ENCODE measurements around the gene CYTH4.

The CYTH4 gene

DNA sequence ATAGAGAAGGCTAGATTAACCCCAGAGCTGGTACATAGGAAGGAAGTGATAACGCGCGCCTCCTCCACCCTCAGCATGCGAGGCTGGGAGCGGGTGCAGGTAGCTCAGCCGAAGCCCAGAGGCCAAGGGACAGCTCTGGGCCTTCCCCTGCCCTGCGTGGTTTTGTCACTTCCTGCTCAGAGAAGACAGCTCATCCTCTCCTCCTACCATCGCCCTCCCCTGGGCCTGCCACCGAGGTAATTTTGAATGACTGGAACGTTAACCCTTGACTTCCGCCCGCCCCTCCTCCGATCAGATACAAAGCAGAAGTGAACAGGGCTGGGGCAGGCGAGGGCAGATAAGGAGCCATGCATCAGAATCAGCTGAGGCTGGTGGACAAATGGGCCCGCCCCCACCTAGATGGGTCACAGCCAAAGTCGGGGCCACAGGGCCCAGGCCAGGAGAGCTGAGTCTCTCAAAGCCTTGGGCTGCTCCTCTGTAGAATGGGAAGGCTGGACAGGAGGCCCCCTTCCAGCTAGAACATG is 39.9 kb upstream of the CYTH4 start:
- H3K4me3 ChIP-seq (ENCODE audit: low read length): no peak overlapping the region
- H3K79me2 ChIP-seq (ENCODE audit: control insufficient read depth, insufficient read depth, low read length): no peaks in the 10 kb centered on the region
- H4K8ac ChIP-seq (ENCODE audit: low read depth, low read length): no peak overlapping the region
- no peak overlapping the region for H4K5ac ChIP-seq (ENCODE audit: low read length)
- H3K4me1 ChIP-seq (ENCODE audit: control insufficient read depth, low read depth, low read length): peaks cover 3% of the 10 kb centered on the region
- H2AK5ac ChIP-seq (ENCODE audit: low read length): no peak overlapping the region
- no peak overlapping the region for H3K4me2 ChIP-seq (ENCODE audit: low read length)
- no CpG with 5 or more reads among the region's 16 CpGs for WGBS (ENCODE audit: extremely low coverage, insufficient coverage, low lambda C conversion rate)
- no peak overlapping the region for H2BK5ac ChIP-seq (ENCODE audit: low read length)
- peak; percentile 71 for DNase-seq
- H3K27ac ChIP-seq (ENCODE audit: low read depth, low read length): no peak overlapping the region
- no peak overlapping the region for H3K18ac ChIP-seq (ENCODE audit: low read length)
- no peaks in the 10 kb centered on the region for H3K36me3 ChIP-seq (ENCODE audit: control insufficient read depth, insufficient read depth, low read length)
- no peaks in the 10 kb centered on the region for H3K27me3 ChIP-seq (ENCODE audit: insufficient read depth, low read length, poor library complexity)
- H2BK120ac ChIP-seq (ENCODE audit: low read depth, low read length): no peak overlapping the region
- H2BK15ac ChIP-seq (replicated peaks; ENCODE audit: low read depth): no peak overlapping the region
- no peak overlapping the region for H3K23ac ChIP-seq (ENCODE audit: low read length)
- peak overlapping the region; percentile 14 for H3K9ac ChIP-seq (ENCODE audit: low read length)
- H3K56ac ChIP-seq (ENCODE audit: low read length): peak overlapping the region; percentile 39
- H3K4ac ChIP-seq (ENCODE audit: low read depth, low read length): no peak overlapping the region
- H3K79me1 ChIP-seq (ENCODE audit: low read length): no peaks in the 10 kb centered on the region

GRCh38 chr22:37243402-37244113 is 38.8 kb upstream of the CYTH4 start:
- Histone ChIP-seq H3K4ac (ENCODE audit: low read depth, low read length) (no peak overlapping the region), H3K4me3 (ENCODE audit: low read length) (no peak overlapping the region), H2BK120ac (ENCODE audit: low read depth, low read length) (no peak overlapping the region), H4K5ac (ENCODE audit: low read length) (no peak overlapping the region), H4K8ac (ENCODE audit: low read depth, low read length) (no peak overlapping the region), H3K36me3 (ENCODE audit: control insufficient read depth, insufficient read depth, low read length) (no peaks in the 10 kb centered on the region), H2AK5ac (ENCODE audit: low read length) (no peak overlapping the region), H3K4me1 (ENCODE audit: control insufficient read depth, low read depth, low read length) (peaks cover 3% of the 10 kb centered on the region), H3K56ac (ENCODE audit: low read length) (peak overlapping the region; percentile 84), H3K79me2 (ENCODE audit: control insufficient read depth, insufficient read depth, low read length) (no peaks in the 10 kb centered on the region), H3K27me3 (ENCODE audit: insufficient read depth, low read length, poor library complexity) (no peaks in the 10 kb centered on the region), H3K79me1 (ENCODE audit: low read length) (no peaks in the 10 kb centered on the region), H2BK5ac (ENCODE audit: low read length) (no peak overlapping the region), H2BK15ac (replicated peaks; ENCODE audit: low read depth) (no peak overlapping the region), H3K9ac (ENCODE audit: low read length) (peak overlapping the region; percentile 59), H3K4me2 (ENCODE audit: low read length) (peak overlapping the region; percentile 18), H3K23ac (ENCODE audit: low read length) (peak overlapping the region; percentile 29), H3K18ac (ENCODE audit: low read length) (no peak overlapping the region), H3K27ac (ENCODE audit: low read depth, low read length) (no peak overlapping the region)
- no CpG with 5 or more reads among the region's 12 CpGs for WGBS (ENCODE audit: extremely low coverage, insufficient coverage, low lambda C conversion rate)
- no peak for DNase-seq

DNA sequence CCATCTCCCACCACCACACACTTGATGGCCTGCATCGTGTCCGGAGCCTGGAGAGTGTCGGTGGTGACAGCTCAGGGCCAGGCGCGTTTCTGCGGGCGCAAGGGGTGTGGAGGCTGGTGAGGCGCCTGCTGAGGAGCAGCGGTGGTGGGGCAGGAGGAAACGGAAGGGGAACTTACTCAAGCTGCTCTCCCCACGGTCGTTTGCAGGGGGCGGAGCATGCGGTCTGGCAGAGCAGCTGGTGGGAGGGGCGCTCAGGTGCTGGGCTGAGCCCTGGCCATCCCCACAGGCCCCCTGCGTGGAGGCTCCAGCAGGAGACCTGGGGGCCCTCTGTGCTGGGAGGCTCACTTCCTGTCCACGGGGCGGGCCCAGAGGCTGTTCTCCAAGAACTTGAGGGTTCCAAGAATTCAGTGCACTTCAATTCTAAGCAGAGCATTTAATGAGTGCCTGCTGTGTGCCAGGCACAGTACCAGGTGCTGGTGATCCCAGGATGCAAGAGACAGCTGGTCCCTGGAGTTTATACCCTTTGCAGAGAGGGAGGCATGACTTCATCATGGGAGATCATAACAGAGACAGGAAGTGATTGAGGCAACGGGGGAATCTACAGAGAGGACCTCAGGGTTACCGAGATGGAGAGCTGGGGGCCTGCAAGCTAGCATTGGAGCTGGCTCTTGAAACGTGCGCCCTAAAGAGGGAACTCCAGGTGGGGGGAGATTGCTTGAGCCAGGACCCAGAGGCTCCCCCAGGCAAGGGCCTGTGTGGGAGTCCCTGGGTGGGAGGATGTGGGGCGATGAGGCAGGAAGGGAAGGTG is 38.0 kb upstream of the CYTH4 start, which contains the start of gene RAC2:
Gene RAC2, minus strand, starts transcription at position 156 of the 808 bp plus-strand sequence. Its CDS starts 121 bp downstream, at position 35.
- Histone ChIP-seq H3K27ac (ENCODE audit: low read depth, low read length) (no peak within 1 kb of the TSS), H3K4me2 (ENCODE audit: low read length) (peak within 1 kb of the TSS; percentile 18), H2BK5ac (ENCODE audit: low read length) (no peak within 1 kb of the TSS), H3K4ac (ENCODE audit: low read depth, low read length) (no peak within 1 kb of the TSS), H3K79me1 (ENCODE audit: low read length) (no peaks in the 10 kb centered on the region), H3K4me1 (ENCODE audit: control insufficient read depth, low read depth, low read length) (peaks cover 3% of the 10 kb centered on the region), H3K23ac (ENCODE audit: low read length) (peak within 1 kb of the TSS; percentile 29), H3K79me2 (ENCODE audit: control insufficient read depth, insufficient read depth, low read length) (no peaks in the 10 kb centered on the region), H2BK120ac (ENCODE audit: low read depth, low read length) (no peak within 1 kb of the TSS), H3K56ac (ENCODE audit: low read length) (peak within 1 kb of the TSS; percentile 84), H4K5ac (ENCODE audit: low read length) (no peak within 1 kb of the TSS), H4K8ac (ENCODE audit: low read depth, low read length) (no peak within 1 kb of the TSS), H3K9ac (ENCODE audit: low read length) (peak within 1 kb of the TSS; percentile 59), H2AK5ac (ENCODE audit: low read length) (no peak within 1 kb of the TSS), H3K36me3 (ENCODE audit: control insufficient read depth, insufficient read depth, low read length) (no peaks in the 10 kb centered on the region), H3K4me3 (ENCODE audit: low read length) (no peak within 1 kb of the TSS), H3K18ac (ENCODE audit: low read length) (no peak within 1 kb of the TSS), H2BK15ac (replicated peaks; ENCODE audit: low read depth) (no peak within 1 kb of the TSS), H3K27me3 (ENCODE audit: insufficient read depth, low read length, poor library complexity) (no peaks in the 10 kb centered on the region)
- peak; percentile 58 for DNase-seq
- no CpG with 5 or more reads among the region's 23 CpGs for WGBS (ENCODE audit: extremely low coverage, insufficient coverage, low lambda C conversion rate)

DNA sequence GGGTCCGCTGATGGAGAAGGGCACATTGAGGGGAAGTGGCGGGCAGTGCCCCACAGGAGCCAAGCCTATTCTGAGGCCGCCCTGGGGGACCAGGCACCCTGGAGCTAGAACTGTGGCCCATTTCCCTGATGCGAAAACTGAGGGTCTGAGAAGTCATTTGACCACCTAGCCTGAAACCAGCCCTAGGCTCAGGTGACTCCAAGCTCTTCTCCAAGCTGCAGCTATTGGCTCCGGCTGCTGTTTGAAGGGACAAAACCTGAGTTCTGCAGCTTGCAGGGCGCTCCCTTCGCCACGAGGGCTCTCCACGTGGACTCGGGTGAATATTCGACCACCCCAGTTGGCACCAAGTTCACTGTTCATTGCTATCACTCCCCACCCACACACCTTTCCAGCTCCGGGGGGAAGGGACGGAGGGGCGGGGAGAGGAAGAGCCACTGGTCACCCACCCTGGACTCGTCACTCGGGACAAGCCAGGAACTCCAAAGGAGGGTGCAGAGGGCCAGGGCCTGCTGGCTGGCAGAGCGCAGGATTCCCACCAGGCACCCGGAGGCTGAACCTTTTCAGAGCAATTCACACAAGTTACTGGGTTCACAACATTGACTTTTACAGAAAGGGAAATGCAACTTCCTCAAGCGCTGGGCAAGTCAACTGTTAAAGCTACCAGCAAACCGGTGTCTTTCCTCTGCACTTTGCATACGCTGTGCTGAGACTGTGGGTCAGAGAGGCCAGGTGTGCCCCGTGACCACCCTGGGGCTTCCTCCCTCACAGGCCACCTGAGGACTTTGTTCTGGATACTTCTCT is 37.2 kb upstream of the CYTH4 start:
- Histone ChIP-seq H3K27me3 (ENCODE audit: insufficient read depth, low read length, poor library complexity) (no peaks in the 10 kb centered on the region), H3K9ac (ENCODE audit: low read length) (no peak overlapping the region), H4K8ac (ENCODE audit: low read depth, low read length) (no peak overlapping the region), H3K36me3 (ENCODE audit: control insufficient read depth, insufficient read depth, low read length) (no peaks in the 10 kb centered on the region), H3K4me2 (ENCODE audit: low read length) (no peak overlapping the region), H3K27ac (ENCODE audit: low read depth, low read length) (no peak overlapping the region), H3K79me1 (ENCODE audit: low read length) (no peaks in the 10 kb centered on the region), H3K56ac (ENCODE audit: low read length) (no peak overlapping the region), H3K79me2 (ENCODE audit: control insufficient read depth, insufficient read depth, low read length) (no peaks in the 10 kb centered on the region), H3K18ac (ENCODE audit: low read length) (no peak overlapping the region), H3K4ac (ENCODE audit: low read depth, low read length) (no peak overlapping the region), H3K4me3 (ENCODE audit: low read length) (no peak overlapping the region), H3K4me1 (ENCODE audit: control insufficient read depth, low read depth, low read length) (peaks cover 3% of the 10 kb centered on the region), H2BK15ac (replicated peaks; ENCODE audit: low read depth) (no peak overlapping the region), H2BK120ac (ENCODE audit: low read depth, low read length) (no peak overlapping the region), H2BK5ac (ENCODE audit: low read length) (no peak overlapping the region), H4K5ac (ENCODE audit: low read length) (no peak overlapping the region), H2AK5ac (ENCODE audit: low read length) (no peak overlapping the region), H3K23ac (ENCODE audit: low read length) (no peak overlapping the region)
- no CpG with 5 or more reads among the region's 22 CpGs for WGBS (ENCODE audit: extremely low coverage, insufficient coverage, low lambda C conversion rate)
- no peak for DNase-seq

- Histone ChIP-seq H2BK5ac (ENCODE audit: low read length) (no peak overlapping the region), H2BK15ac (replicated peaks; ENCODE audit: low read depth) (no peak overlapping the region), H3K18ac (ENCODE audit: low read length) (no peak overlapping the region), H3K56ac (ENCODE audit: low read length) (no peak overlapping the region), H3K4me2 (ENCODE audit: low read length) (no peak overlapping the region), H3K23ac (ENCODE audit: low read length) (no peak overlapping the region), H3K4ac (ENCODE audit: low read depth, low read length) (no peak overlapping the region), H3K27me3 (ENCODE audit: insufficient read depth, low read length, poor library complexity) (no peaks in the 10 kb centered on the region), H4K8ac (ENCODE audit: low read depth, low read length) (no peak overlapping the region), H4K5ac (ENCODE audit: low read length) (no peak overlapping the region), H3K79me2 (ENCODE audit: control insufficient read depth, insufficient read depth, low read length) (no peaks in the 10 kb centered on the region), H3K4me1 (ENCODE audit: control insufficient read depth, low read depth, low read length) (peaks cover 3% of the 10 kb centered on the region), H3K4me3 (ENCODE audit: low read length) (no peak overlapping the region), H3K9ac (ENCODE audit: low read length) (no peak overlapping the region), H3K36me3 (ENCODE audit: control insufficient read depth, insufficient read depth, low read length) (no peaks in the 10 kb centered on the region), H2AK5ac (ENCODE audit: low read length) (no peak overlapping the region), H3K27ac (ENCODE audit: low read depth, low read length) (no peak overlapping the region), H2BK120ac (ENCODE audit: low read depth, low read length) (no peak overlapping the region), H3K79me1 (ENCODE audit: low read length) (no peaks in the 10 kb centered on the region)
- no CpG with 5 or more reads among the region's 6 CpGs for WGBS (ENCODE audit: extremely low coverage, insufficient coverage, low lambda C conversion rate)
- DNase-seq: no peak
Observed at GRCh38 chr22:37245740-37246139, 36.6 kb upstream of the CYTH4 start.
